Parathyroid adenoma (tissue), 2 donors: ENCODE measurements around the gene ZNF540.
A peak's percentile ranks its signal among the peaks of the same experiment; 100 is the strongest.
"Not testable (repeated sequence)": the region's sequence is repeated elsewhere in the genome, so short reads cannot be mapped to it uniquely, and the experiment has no call there.

Source experiments
- H2AFZ ChIP-seq: fragments of 300-600 bp; sonication (generic); one replicate; pipeline ENCODE4 v1.7.0; 2017; ENCODE audit warnings: antibody characterized with exemption, mild to moderate bottlenecking
- H3K27ac ChIP-seq: fragments of 300-600 bp; sonication (generic); one replicate; pipeline ENCODE4 v1.7.0; 2017
- H3K27me3 ChIP-seq: fragments of 300-600 bp; sonication (generic); one replicate; pipeline ENCODE4 v1.7.0; 2017; ENCODE audit warnings: low read length; ENCODE audit not compliant: control insufficient read depth, insufficient read depth
- H3K36me3 ChIP-seq: fragments of 300-600 bp; sonication (generic); one replicate; pipeline ENCODE4 v1.7.0; 2017; ENCODE audit warnings: low read length; ENCODE audit not compliant: control insufficient read depth, insufficient read depth
- H3K4me1 ChIP-seq: fragments of 300-600 bp; sonication (generic); one replicate; pipeline ENCODE4 v1.7.0; 2017; ENCODE audit warnings: control low read depth
- H3K4me2 ChIP-seq: fragments of 300-600 bp; sonication (generic); one replicate; pipeline ENCODE4 v1.7.0; 2017; ENCODE audit warnings: low read length
- H3K4me3 ChIP-seq: fragments of 300-600 bp; sonication (generic); one replicate; pipeline ENCODE4 v1.7.0; 2017; ENCODE audit warnings: low read depth, low read length
- H3K79me2 ChIP-seq: fragments of 300-600 bp; sonication (generic); one replicate; pipeline ENCODE4 v1.7.0; 2017; ENCODE audit warnings: control low read depth
- H3K9ac ChIP-seq: fragments of 300-600 bp; sonication (generic); one replicate; pipeline ENCODE4 v1.7.0; 2017; ENCODE audit warnings: mild to moderate bottlenecking
- H3K9me3 ChIP-seq: fragments of 300-600 bp; sonication (generic); one replicate; pipeline ENCODE4 v1.7.0; 2017; ENCODE audit warnings: low read length; ENCODE audit not compliant: control insufficient read depth
- CTCF ChIP-seq: fragments of 300-600 bp; sonication (generic); IDR thresholded peaks from one replicate; pipeline ENCODE4 v1.7.0; 2017; ENCODE audit warnings: antibody characterized with exemption, mild to moderate bottlenecking
- donor health status: primary hyperparathyroidism.

The ZNF540 gene

GRCh38 chr19:37655689-37656371, 61.2 kb downstream of the ZNF540 start:
- peak overlapping the region; percentile 82 for H2AFZ ChIP-seq
- peak overlapping the region; percentile 92 for H3K27ac ChIP-seq
- no peaks in the 10 kb centered on the region for H3K9me3 ChIP-seq
- H3K27me3 ChIP-seq: no peaks in the 10 kb centered on the region
- peaks cover 3% of the 10 kb centered on the region for H3K4me1 ChIP-seq
- peak overlapping the region; percentile 89 for H3K4me3 ChIP-seq
- peak overlapping the region; percentile 86 for H3K4me2 ChIP-seq
- TF ChIP-seq CTCF: no peak
- no peaks in the 10 kb centered on the region for H3K36me3 ChIP-seq
- H3K79me2 ChIP-seq: peaks cover 10% of the 10 kb centered on the region
- peak overlapping the region; percentile 64 for H3K9ac ChIP-seq

- not testable (repeated sequence) for H3K4me1 ChIP-seq, H3K4me3 ChIP-seq, H3K27ac ChIP-seq, H3K36me3 ChIP-seq, H2AFZ ChIP-seq, H3K79me2 ChIP-seq, H3K9me3 ChIP-seq, H3K9ac ChIP-seq, H3K27me3 ChIP-seq, H3K4me2 ChIP-seq
Observed at GRCh38 chr19:37657157-37657556, 62.5 kb downstream of the ZNF540 start.
